Fibroblast of upper back skin (primary cell): ENCODE results near the gene MAML3.
A peak's percentile ranks its signal among the peaks of the same experiment; 100 is the strongest.

ENCODE experiments used
- DNase-seq: peaks from one replicate; pipeline ENCODE4 v3.0.0-alpha.2; 2013

The MAML3 gene

GRCh38 chr4:139768896-139769295, 385.1 kb downstream of the MAML3 start:
- DNase-seq: no peak

- peak; percentile 25 for DNase-seq
Observed at GRCh38 chr4:139768366-139768765, 385.6 kb downstream of the MAML3 start.

- DNase-seq: no peak
Observed at GRCh38 chr4:139767585-139767984, 386.4 kb downstream of the MAML3 start.

GRCh38 chr4:139767168-139767567, 386.8 kb downstream of the MAML3 start:
- peak; percentile 90 for DNase-seq

GRCh38 chr4:139764686-139765310, 389.2 kb downstream of the MAML3 start:
- DNase-seq: no peak

- DNase-seq: no peak
Observed at GRCh38 chr4:139764182-139764581, 389.8 kb downstream of the MAML3 start.

GRCh38 chr4:139763672-139764071, 390.3 kb downstream of the MAML3 start:
- no peak for DNase-seq

- DNase-seq: no peak
Observed at GRCh38 chr4:139763205-139763604, 390.8 kb downstream of the MAML3 start.

GRCh38 chr4:139762720-139763119, 391.3 kb downstream of the MAML3 start:
- DNase-seq: no peak

GRCh38 chr4:139761461-139761860, 392.5 kb downstream of the MAML3 start:
- DNase-seq: peak; percentile 44

GRCh38 chr4:139760567-139760966, 393.4 kb downstream of the MAML3 start:
- DNase-seq: no peak

- DNase-seq: no peak
Observed at GRCh38 chr4:139759097-139759496, 394.9 kb downstream of the MAML3 start.

- DNase-seq: no peak
Observed at GRCh38 chr4:139756391-139757180, 397.4 kb downstream of the MAML3 start.

- no peak for DNase-seq
Observed at GRCh38 chr4:139754938-139755337, 399.0 kb downstream of the MAML3 start.

GRCh38 chr4:139753686-139754085, 400.3 kb downstream of the MAML3 start:
- no peak for DNase-seq

GRCh38 chr4:139749835-139750498, 404.0 kb downstream of the MAML3 start:
- no peak for DNase-seq

GRCh38 chr4:139749338-139749737, 404.6 kb downstream of the MAML3 start:
- no peak for DNase-seq

- DNase-seq: no peak
Observed at GRCh38 chr4:139746431-139747171, 407.4 kb downstream of the MAML3 start.

GRCh38 chr4:139745111-139745639, 408.8 kb downstream of the MAML3 start:
- no peak for DNase-seq

GRCh38 chr4:139744232-139744631, 409.8 kb downstream of the MAML3 start:
- DNase-seq: no peak

GRCh38 chr4:139743027-139743426, 411.0 kb downstream of the MAML3 start:
- no peak for DNase-seq

GRCh38 chr4:139740531-139741041, 413.4 kb downstream of the MAML3 start:
- peak; percentile 95 for DNase-seq

GRCh38 chr4:139740121-139740520, 413.9 kb downstream of the MAML3 start:
- DNase-seq: no peak
